DND-41 (cell line): ENCODE results near the gene APLF.

Experiments used
- ATAC-seq: fragments of 200-7000 bp; cut with Tn5 transposase; 3 replicates; pipeline ENCODE4 v1.9.1; 2021; ENCODE audit warnings: low read depth; ENCODE audit not compliant: insufficient read depth
- DNase-seq: peaks from one replicate; pipeline ENCODE4 v3.0.0-alpha.2; 2020
- H2AFZ ChIP-seq: 2 replicates; pipeline ENCODE4 v1.6.0; 2012; ENCODE audit warnings: low read depth, low read length
- H3K27ac ChIP-seq: 2 replicates; pipeline ENCODE4 v1.5.1; 2012; ENCODE audit warnings: low read length, inconsistent platforms
- H3K27me3 ChIP-seq: fragments of 200-600 bp; sonication (generic); 2 replicates; pipeline ENCODE4 v1.6.0; 2012; ENCODE audit warnings: low read length, mild to moderate bottlenecking, inconsistent platforms; ENCODE audit not compliant: insufficient read depth, poor library complexity
- H3K36me3 ChIP-seq: 2 replicates; pipeline ENCODE4 v1.5.1; 2012; ENCODE audit warnings: low read length, inconsistent platforms; ENCODE audit not compliant: insufficient read depth
- H3K4me1 ChIP-seq: 2 replicates; pipeline ENCODE4 v1.5.1; 2012; ENCODE audit warnings: mild to moderate bottlenecking, low read length; ENCODE audit not compliant: insufficient read depth
- H3K4me2 ChIP-seq: 2 replicates; pipeline ENCODE4 v1.6.0; 2012; ENCODE audit warnings: mild to moderate bottlenecking, moderate library complexity, low read length, inconsistent platforms; ENCODE audit not compliant: insufficient read depth
- H3K4me3 ChIP-seq, 2 experiments: fragments of 200-600 bp in 1 of 2; shearing (Covaris generic) in 1 of 2; 2 replicates each; pipeline ENCODE4 v1.5.1; 2012 to 2016; ENCODE audit warnings: inconsistent platforms in 2 of 2, low read length in 2 of 2, mild to moderate bottlenecking in 2 of 2, low read depth in 1 of 2, moderate library complexity in 1 of 2
- H3K79me2 ChIP-seq: 2 replicates; pipeline ENCODE4 v1.6.0; 2012; ENCODE audit warnings: low read length, inconsistent platforms; ENCODE audit not compliant: insufficient read depth
- H3K9ac ChIP-seq: 2 replicates; pipeline ENCODE4 v1.6.0; 2012; ENCODE audit warnings: low read depth, mild to moderate bottlenecking, inconsistent platforms, low read length, moderate library complexity
- H3K9me3 ChIP-seq: 2 replicates; pipeline ENCODE4 v1.5.1; 2012; ENCODE audit warnings: low read length, moderate library complexity, mild to moderate bottlenecking, inconsistent platforms; ENCODE audit not compliant: insufficient read depth, severe bottlenecking
- H4K20me1 ChIP-seq: 2 replicates; pipeline ENCODE4 v1.6.0; 2012; ENCODE audit warnings: low read length; ENCODE audit not compliant: insufficient read depth
- EZH2 ChIP-seq: IDR thresholded peaks from 3 replicates; pipeline ENCODE4 v1.6.1; 2012; ENCODE audit warnings: borderline replicate concordance, low read depth, mild to moderate bottlenecking, moderate library complexity, low read length, inconsistent platforms; ENCODE audit not compliant: severe bottlenecking
- TF ChIP-seq, protein P1 (sequence below): IDR thresholded peaks from 2 replicates; pipeline ENCODE4 v1.5.1; 2012; ENCODE audit warnings: borderline replicate concordance, low read length, moderate library complexity, mild to moderate bottlenecking; ENCODE audit not compliant: poor library complexity, severe bottlenecking; ENCODE audit errors: extremely low read depth

Gene APLF

DNA sequence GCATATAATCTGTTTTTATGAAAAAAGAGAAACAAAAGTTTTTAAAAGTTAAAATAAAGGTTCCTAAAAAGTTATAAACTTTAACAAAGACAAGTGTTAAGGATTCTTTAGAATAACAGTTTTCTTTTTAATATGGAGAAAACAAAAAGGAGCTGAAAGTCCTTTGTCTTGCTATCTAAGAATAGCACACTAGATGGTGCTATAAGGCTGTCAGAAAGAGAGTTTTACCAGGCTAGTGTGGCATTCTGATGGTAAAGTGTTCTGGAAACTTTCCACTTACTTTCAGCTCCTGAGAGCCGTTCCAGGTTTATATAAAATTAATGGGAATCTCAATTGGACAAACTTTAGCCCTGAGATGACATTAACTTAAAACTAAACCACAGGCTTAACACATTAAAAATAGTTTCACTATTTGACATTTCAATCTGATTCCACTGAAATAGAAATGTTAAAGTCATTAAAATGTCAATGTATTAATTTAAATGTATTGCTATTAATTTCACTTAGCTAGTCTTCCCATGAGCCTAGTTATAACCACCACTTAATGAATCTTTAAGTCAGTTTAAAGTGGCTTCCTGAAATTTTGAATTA lies 4.0 kb upstream of the APLF start:
- peak overlapping the region; percentile 29; the same call in 1 of the 2 replicates for H3K4me2 ChIP-seq
- H3K27me3 ChIP-seq: no peaks in the 10 kb centered on the region
- no peaks in the 10 kb centered on the region; the same call in 1 of the 2 replicates for H3K36me3 ChIP-seq
- no peak overlapping the region for H3K27ac ChIP-seq
- ATAC-seq (no peak), DNase-seq (no peak)
- H4K20me1 ChIP-seq: no peaks in the 10 kb centered on the region
- peaks cover 20% of the 10 kb centered on the region for H3K79me2 ChIP-seq
- TF ChIP-seq, protein P1, sequence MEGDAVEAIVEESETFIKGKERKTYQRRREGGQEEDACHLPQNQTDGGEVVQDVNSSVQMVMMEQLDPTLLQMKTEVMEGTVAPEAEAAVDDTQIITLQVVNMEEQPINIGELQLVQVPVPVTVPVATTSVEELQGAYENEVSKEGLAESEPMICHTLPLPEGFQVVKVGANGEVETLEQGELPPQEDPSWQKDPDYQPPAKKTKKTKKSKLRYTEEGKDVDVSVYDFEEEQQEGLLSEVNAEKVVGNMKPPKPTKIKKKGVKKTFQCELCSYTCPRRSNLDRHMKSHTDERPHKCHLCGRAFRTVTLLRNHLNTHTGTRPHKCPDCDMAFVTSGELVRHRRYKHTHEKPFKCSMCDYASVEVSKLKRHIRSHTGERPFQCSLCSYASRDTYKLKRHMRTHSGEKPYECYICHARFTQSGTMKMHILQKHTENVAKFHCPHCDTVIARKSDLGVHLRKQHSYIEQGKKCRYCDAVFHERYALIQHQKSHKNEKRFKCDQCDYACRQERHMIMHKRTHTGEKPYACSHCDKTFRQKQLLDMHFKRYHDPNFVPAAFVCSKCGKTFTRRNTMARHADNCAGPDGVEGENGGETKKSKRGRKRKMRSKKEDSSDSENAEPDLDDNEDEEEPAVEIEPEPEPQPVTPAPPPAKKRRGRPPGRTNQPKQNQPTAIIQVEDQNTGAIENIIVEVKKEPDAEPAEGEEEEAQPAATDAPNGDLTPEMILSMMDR: peak; percentile 85
- TF ChIP-seq EZH2: no peak
- no peak overlapping the region for H2AFZ ChIP-seq
- H3K9ac ChIP-seq: no peak overlapping the region
- no peaks in the 10 kb centered on the region for H3K9me3 ChIP-seq
- H3K4me3 ChIP-seq: no peak overlapping the region
- H3K4me1 ChIP-seq: peaks cover 38% of the 10 kb centered on the region

DNA sequence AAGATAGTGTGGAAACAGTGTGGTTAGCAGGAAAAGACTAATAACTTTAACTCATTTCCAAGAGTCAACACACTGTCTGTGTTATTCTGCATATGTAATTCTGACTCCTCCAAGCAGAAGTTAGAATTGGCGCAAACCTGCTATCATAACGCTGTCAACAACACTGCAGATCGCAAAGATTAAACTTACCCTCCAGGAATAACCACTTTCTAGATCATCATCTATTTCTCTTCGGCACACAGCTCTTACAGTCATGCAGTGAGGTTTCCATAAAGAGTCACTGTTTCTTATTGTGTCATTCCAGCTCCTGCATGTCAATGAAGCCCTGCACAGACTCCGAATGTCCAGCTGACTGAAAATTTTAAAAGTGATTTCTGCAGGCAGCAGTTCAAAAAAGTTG lies 2.7 kb upstream of the APLF start:
- H3K27ac ChIP-seq: no peak overlapping the region
- no peak overlapping the region for H3K4me3 ChIP-seq
- peaks cover 32% of the 10 kb centered on the region for H3K79me2 ChIP-seq
- no peaks in the 10 kb centered on the region for H4K20me1 ChIP-seq
- no peak for DNase-seq
- no peak for ATAC-seq
- H3K4me2 ChIP-seq: no peak overlapping the region
- H3K9me3 ChIP-seq: no peaks in the 10 kb centered on the region
- no peaks in the 10 kb centered on the region; the same call in 1 of the 2 replicates for H3K36me3 ChIP-seq
- H2AFZ ChIP-seq: no peak overlapping the region
- H3K27me3 ChIP-seq: no peaks in the 10 kb centered on the region
- no peak overlapping the region for H3K9ac ChIP-seq
- H3K4me1 ChIP-seq: peaks cover 51% of the 10 kb centered on the region
- TF ChIP-seq, protein P1: no peak
- no peak for TF ChIP-seq EZH2

DNA sequence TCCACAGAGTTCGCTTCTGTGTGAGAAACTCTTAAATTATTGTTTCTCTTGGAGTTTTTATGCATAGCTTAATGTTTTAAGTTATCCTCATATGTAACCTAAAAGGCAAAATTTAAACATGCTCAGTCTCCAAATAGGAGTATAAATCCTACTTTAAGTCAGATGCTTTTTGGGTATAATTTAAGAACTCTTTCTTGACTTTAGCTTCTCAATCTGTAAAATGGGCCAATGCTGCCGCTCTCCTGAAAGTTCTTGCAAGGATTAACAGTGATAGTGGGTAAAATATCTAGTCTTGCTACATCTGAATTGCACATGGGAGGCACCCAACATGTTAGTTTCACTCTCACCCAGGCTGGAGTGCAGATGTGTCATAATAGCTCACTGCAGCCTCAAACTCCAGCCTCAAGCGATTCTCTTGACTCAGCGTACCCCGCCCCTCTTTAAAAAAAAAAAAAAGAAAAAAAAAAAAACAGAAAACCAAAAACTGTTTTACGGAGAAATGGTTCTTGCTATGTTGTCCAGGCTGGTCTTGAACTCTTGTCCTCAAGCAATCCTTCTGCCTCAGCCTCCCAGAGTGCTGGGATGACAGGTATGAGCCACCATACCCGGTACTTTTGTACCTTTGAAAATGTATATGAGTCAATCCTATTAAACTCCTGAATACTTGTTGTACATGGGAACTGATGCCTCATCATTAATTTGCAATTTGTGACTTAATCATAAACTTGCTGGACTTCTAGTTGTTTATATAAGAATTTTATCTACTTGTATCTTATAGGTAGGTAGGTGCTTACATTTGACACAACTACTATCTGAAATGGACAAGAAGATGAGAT lies 2.1 kb upstream of the APLF start:
- Histone ChIP-seq H3K36me3 (no peaks in the 10 kb centered on the region; the same call in 1 of the 2 replicates), H3K27ac (no peak overlapping the region), H3K79me2 (peaks cover 32% of the 10 kb centered on the region), H3K4me1 (peaks cover 53% of the 10 kb centered on the region), H3K9me3 (no peaks in the 10 kb centered on the region), H4K20me1 (no peaks in the 10 kb centered on the region), H3K27me3 (no peaks in the 10 kb centered on the region), H3K9ac (no peak overlapping the region), H2AFZ (no peak overlapping the region), H3K4me2 (peak overlapping the region; percentile 69; the same call in 1 of the 2 replicates), H3K4me3 (no peak overlapping the region; a peak in 1 of 4 replicates)
- TF ChIP-seq, protein P1: no peak
- no peak for TF ChIP-seq EZH2
- ATAC-seq (no peak), DNase-seq (no peak)
